ENCODE results near the gene ZNF160. TPM values are rescaled to one million over a fixed set of nuclear protein-coding genes. Genes with fewer than 3 reads are reported as not detected.
A peak's percentile ranks its signal among the peaks of the same experiment; 100 is the strongest.
"Not testable (repeated sequence)": the region's sequence is repeated elsewhere in the genome, so short reads cannot be mapped to it uniquely, and the experiment has no call there.

The ZNF160 gene
- total and polyA plus RNA-seq, 4 experiments from 2014 or later = 19.0 to 81.1 (median 51.5) TPM

GRCh38 chr19:53102206-53102755 is 941 bp downstream of the ZNF160 start:
- Mint-ChIP-seq H3K36me3 (peaks cover 24 to 40% of the 10 kb centered on the region in 2 donors), H3K27me3 (no peaks in the 10 kb centered on the region), H3K27ac (peak overlapping the region; percentile 91 to 98 (median 94)), H3K4me3 (peak overlapping the region; percentile 87 to 96 (median 95)), H3K9me3 (peaks cover 0 to 27% (median 8%) of the 10 kb centered on the region in 8 donors), H3K4me1 (peaks cover 24 to 57% (median 40%) of the 10 kb centered on the region in 4 donors)
- Histone ChIP-seq H3K4me1 (ENCODE audit: insufficient read depth, low read length) (peaks cover 33% of the 10 kb centered on the region), H3K9me3 (ENCODE audit: control insufficient read depth in 1 of 2, low read length in 2 of 2) (no peaks in the 10 kb centered on the region), H3K27ac (ENCODE audit: low read depth, low read length) (peak overlapping the region; percentile 84), H3K36me3 (ENCODE audit: insufficient read depth, low read length) (peaks cover 15% of the 10 kb centered on the region), H3K27me3 (ENCODE audit: insufficient read depth, low read length) (no peaks in the 10 kb centered on the region), H3K4me3 (ENCODE audit: low read length in 2 of 2) (peak overlapping the region; percentile 92 to 96)
- intact Hi-C loops (cut with micrococcal nuclease) = loop anchor here (2.0 to 5.0 kb wide), 2 partner anchors 245 to 367 kb away; partner anchors contain the start of gene ZNF468
- CTCF ChIA-PET (ENCODE audit: partially characterized antibody) = no interaction called here
- POLR2A ChIA-PET (ENCODE audit: partially characterized antibody) = interaction anchor here (1.0 to 2.1 kb wide), 5 partner anchors 9 to 1053 kb away, joined by 3 to 8 read pairs (median 3); partner anchors contain the start of gene ZNF816
- DNase-seq = no peak

- H3K27ac ChIP-seq (ENCODE audit: low read depth, low read length) = no peak overlapping the region
- Mint-ChIP-seq H3K4me3 (peak overlapping the region; percentile 87 to 96 (median 95)), H3K27me3 (no peaks in the 10 kb centered on the region), H3K4me1 (peaks cover 24 to 59% (median 41%) of the 10 kb centered on the region in 4 donors), H3K27ac (peak overlapping the region in 6 of 7 donors; percentile 91 to 98 (median 94)), H3K9me3 (peaks cover 0 to 25% (median 5%) of the 10 kb centered on the region in 8 donors), H3K36me3 (peaks cover 27 to 42% of the 10 kb centered on the region in 2 donors)
- ChIA-PET POLR2A (ENCODE audit: partially characterized antibody) (interaction anchor here (1.0 to 2.1 kb wide), 5 partner anchors 10 to 1052 kb away, joined by 3 to 8 read pairs (median 3); partner anchors contain the start of gene ZNF816), CTCF (ENCODE audit: partially characterized antibody) (no interaction called here)
- H3K9me3 ChIP-seq (ENCODE audit: control insufficient read depth in 1 of 2, low read length in 2 of 2) = no peaks in the 10 kb centered on the region
- intact Hi-C loops (cut with micrococcal nuclease) = loop anchor here (5.0 kb wide), 1 partner anchor 244 kb away; the partner anchor contains the start of gene ZNF468
- H3K27me3 ChIP-seq (ENCODE audit: insufficient read depth, low read length) = no peaks in the 10 kb centered on the region
- DNase-seq = no peak
- peaks cover 15% of the 10 kb centered on the region for H3K36me3 ChIP-seq (ENCODE audit: insufficient read depth, low read length)
- peaks cover 34% of the 10 kb centered on the region for H3K4me1 ChIP-seq (ENCODE audit: insufficient read depth, low read length)
- H3K4me3 ChIP-seq (ENCODE audit: low read length in 2 of 2) = no peak overlapping the region
These were observed 1.7 kb downstream of the ZNF160 start for GRCh38 chr19:53101518-53101917.

DNA sequence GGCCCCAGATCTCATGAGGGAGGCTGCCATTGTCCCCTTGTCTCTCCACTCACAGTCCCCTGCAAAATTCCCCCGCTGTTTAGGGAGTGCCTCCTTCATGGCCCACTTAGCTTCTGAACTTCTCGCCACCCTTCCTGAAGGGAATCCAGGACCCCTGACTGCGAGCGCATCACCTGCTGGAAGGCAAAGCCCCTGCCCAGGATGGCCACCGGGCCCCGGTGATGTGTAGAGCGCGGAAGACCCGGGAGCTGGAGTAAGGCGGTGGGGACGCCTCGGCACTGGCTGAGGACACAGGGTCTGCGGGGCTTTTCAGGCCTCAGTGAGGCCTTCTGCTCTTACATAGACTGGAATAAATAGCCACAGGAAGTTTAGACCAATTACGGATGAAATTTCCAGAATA is 4.7 kb downstream of the ZNF160 start:
- Histone ChIP-seq H3K4me1 (ENCODE audit: insufficient read depth, low read length) (peaks cover 27% of the 10 kb centered on the region), H3K36me3 (ENCODE audit: insufficient read depth, low read length) (peaks cover 15% of the 10 kb centered on the region)
- POLR2A ChIA-PET (ENCODE audit: partially characterized antibody); intact Hi-C loops (cut with micrococcal nuclease); CTCF ChIA-PET (ENCODE audit: partially characterized antibody); H3K27ac Mint-ChIP-seq; H3K9me3 ChIP-seq (ENCODE audit: control insufficient read depth in 1 of 2, low read length in 2 of 2); DNase-seq; H3K27me3 Mint-ChIP-seq; H3K27ac ChIP-seq (ENCODE audit: low read depth, low read length); H3K27me3 ChIP-seq (ENCODE audit: insufficient read depth, low read length); H3K4me3 ChIP-seq (ENCODE audit: low read length in 2 of 2): not testable (repeated sequence)
- H3K4me1 Mint-ChIP-seq = peaks cover 24 to 61% (median 42%) of the 10 kb centered on the region in 4 donors
- peaks cover 0 to 25% (median 6%) of the 10 kb centered on the region in 8 donors for H3K9me3 Mint-ChIP-seq
- H3K4me3 Mint-ChIP-seq = peak overlapping the region in 1 of 8 donors; percentile 74
- peaks cover 45 to 59% of the 10 kb centered on the region in 2 donors for H3K36me3 Mint-ChIP-seq

DNA sequence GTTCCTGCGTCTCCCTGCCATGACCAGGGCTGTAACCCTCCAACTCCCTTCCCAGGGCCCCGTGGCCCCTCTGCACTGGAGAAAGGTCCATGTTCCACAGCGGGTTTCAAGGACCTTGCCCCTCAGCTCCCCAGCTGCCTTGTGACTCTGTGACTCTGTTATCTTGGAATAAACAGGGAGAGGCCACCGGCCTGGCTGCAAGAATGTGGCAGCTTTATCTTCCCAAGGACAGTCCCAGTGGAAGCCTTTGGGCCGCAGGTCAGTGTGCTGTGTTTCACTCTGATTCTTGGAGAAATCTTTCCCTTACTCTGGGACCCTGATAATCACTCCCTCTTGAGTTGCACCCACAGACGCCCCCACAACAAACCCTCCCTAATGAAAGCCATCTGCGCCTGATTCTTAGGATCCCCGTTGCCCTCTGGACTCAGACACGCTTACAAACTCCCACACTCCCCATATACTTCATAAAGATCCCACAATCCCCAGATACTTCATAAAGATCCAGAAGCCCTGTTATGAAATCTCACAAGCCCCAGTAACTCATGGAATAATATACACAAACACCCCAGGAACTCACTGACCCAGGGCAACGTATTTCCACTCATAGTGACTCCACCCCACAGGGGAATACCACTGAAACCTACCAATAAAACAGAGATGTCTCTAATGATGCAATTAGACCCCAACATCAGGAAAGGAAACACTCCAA is 6.1 kb downstream of the ZNF160 start:
- H3K27me3 ChIP-seq (ENCODE audit: insufficient read depth, low read length); POLR2A ChIA-PET (ENCODE audit: partially characterized antibody); H3K4me3 Mint-ChIP-seq; intact Hi-C loops (cut with micrococcal nuclease); H3K4me3 ChIP-seq (ENCODE audit: low read length in 2 of 2); DNase-seq; H3K27me3 Mint-ChIP-seq; CTCF ChIA-PET (ENCODE audit: partially characterized antibody); H3K27ac ChIP-seq (ENCODE audit: low read depth, low read length); H3K9me3 ChIP-seq (ENCODE audit: control insufficient read depth in 1 of 2, low read length in 2 of 2): not testable (repeated sequence)
- peaks cover 18 to 51% (median 32%) of the 10 kb centered on the region in 4 donors for H3K4me1 Mint-ChIP-seq
- Histone ChIP-seq H3K36me3 (ENCODE audit: insufficient read depth, low read length) (peaks cover 18% of the 10 kb centered on the region), H3K4me1 (ENCODE audit: insufficient read depth, low read length) (peaks cover 22% of the 10 kb centered on the region)
- H3K9me3 Mint-ChIP-seq = peaks cover 0 to 25% (median 6%) of the 10 kb centered on the region in 8 donors
- peak overlapping the region in 1 of 7 donors; percentile 12 for H3K27ac Mint-ChIP-seq
- H3K36me3 Mint-ChIP-seq = peaks cover 56 to 59% of the 10 kb centered on the region in 2 donors

DNA sequence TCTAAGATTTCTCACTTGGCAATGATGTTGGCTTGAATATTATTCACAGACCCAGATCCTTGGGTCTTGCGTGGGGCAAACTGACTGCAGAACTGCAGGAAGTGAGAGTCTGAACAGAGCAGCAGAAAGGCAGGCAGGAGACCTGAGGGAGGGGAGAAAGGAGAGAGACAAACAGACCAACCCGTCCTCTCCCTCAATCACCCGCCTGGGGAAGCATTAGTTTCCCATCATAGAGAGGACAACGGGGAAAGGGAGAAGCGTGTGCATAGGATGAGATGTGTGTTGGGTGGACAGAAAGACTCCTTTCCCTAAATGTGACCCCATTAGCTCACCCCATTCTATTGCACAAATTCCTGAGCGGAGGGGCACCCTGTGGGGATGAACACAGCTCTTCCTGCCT is 6.6 kb downstream of the ZNF160 start:
- H3K9me3 ChIP-seq (ENCODE audit: control insufficient read depth in 1 of 2, low read length in 2 of 2); H3K27me3 Mint-ChIP-seq; intact Hi-C loops (cut with micrococcal nuclease); POLR2A ChIA-PET (ENCODE audit: partially characterized antibody); H3K4me3 ChIP-seq (ENCODE audit: low read length in 2 of 2); H3K27ac Mint-ChIP-seq; H3K27me3 ChIP-seq (ENCODE audit: insufficient read depth, low read length); H3K27ac ChIP-seq (ENCODE audit: low read depth, low read length); CTCF ChIA-PET (ENCODE audit: partially characterized antibody); H3K4me3 Mint-ChIP-seq; DNase-seq: not testable (repeated sequence)
- peaks cover 20% of the 10 kb centered on the region for H3K36me3 ChIP-seq (ENCODE audit: insufficient read depth, low read length)
- Mint-ChIP-seq H3K36me3 (peaks cover 58 to 60% of the 10 kb centered on the region in 2 donors), H3K4me1 (peaks cover 14 to 46% (median 27%) of the 10 kb centered on the region in 4 donors), H3K9me3 (peaks cover 0 to 22% (median 7%) of the 10 kb centered on the region in 8 donors)
- H3K4me1 ChIP-seq (ENCODE audit: insufficient read depth, low read length) = peaks cover 16% of the 10 kb centered on the region

GRCh38 chr19:53094754-53095575 is 8.3 kb downstream of the ZNF160 start:
- no peak overlapping the region for H3K4me3 Mint-ChIP-seq
- Histone ChIP-seq H3K27me3 (ENCODE audit: insufficient read depth, low read length) (no peaks in the 10 kb centered on the region), H3K4me3 (ENCODE audit: low read length in 2 of 2) (no peak overlapping the region), H3K9me3 (ENCODE audit: control insufficient read depth in 1 of 2, low read length in 2 of 2) (no peaks in the 10 kb centered on the region), H3K27ac (ENCODE audit: low read depth, low read length) (no peak overlapping the region), H3K4me1 (ENCODE audit: insufficient read depth, low read length) (peaks cover 12% of the 10 kb centered on the region), H3K36me3 (ENCODE audit: insufficient read depth, low read length) (peaks cover 35% of the 10 kb centered on the region)
- peaks cover 68 to 73% of the 10 kb centered on the region in 2 donors for H3K36me3 Mint-ChIP-seq
- peaks cover 12 to 38% (median 27%) of the 10 kb centered on the region in 4 donors for H3K4me1 Mint-ChIP-seq
- H3K9me3 Mint-ChIP-seq = peaks cover 0 to 22% (median 7%) of the 10 kb centered on the region in 8 donors
- H3K27ac Mint-ChIP-seq = peak overlapping the region in 1 of 7 donors; percentile 82
- intact Hi-C loops (cut with micrococcal nuclease) = no loop called here
- POLR2A ChIA-PET (ENCODE audit: partially characterized antibody) = interaction anchor here (0.5 to 0.6 kb wide), 2 partner anchors 406 to 906 kb away, joined by 3 to 5 read pairs; no protein-coding TSS in a partner anchor
- H3K27me3 Mint-ChIP-seq = no peaks in the 10 kb centered on the region
- CTCF ChIA-PET (ENCODE audit: partially characterized antibody) = no interaction called here
- DNase-seq = no peak

All from CD4-positive, alpha-beta memory T cell (primary cell).